Upper lobe of left lung (tissue), 4 donors: ENCODE results near the gene PALLD.

Experiments
- CTCF ChIP-seq, 6 experiments: fragments of 450-650 bp in 4 of 6; fragments of 200-600 bp in 2 of 6; sonication (generic) in 2 of 6; IDR thresholded peaks; one replicate each; pipeline ENCODE4 v1.5.1; 2016 to 2019; ENCODE audit warnings: antibody characterized with exemption in 6 of 6
- POLR2A ChIP-seq, 4 donors: fragments of 450-650 bp; IDR thresholded peaks; one replicate each; pipeline ENCODE4 v1.5.1; 2016 to 2017; ENCODE audit warnings: antibody characterized with exemption in 4 of 4, mild to moderate bottlenecking in 2 of 4
- POLR2AphosphoS5 ChIP-seq, 2 donors: sonication (generic); formaldehyde crosslinking; IDR thresholded peaks; one replicate each; pipeline ENCODE4 v1.5.1; 2017; ENCODE audit warnings: antibody characterized with exemption in 2 of 2

GRCh38 chr4:168524006-168524405 lies 27.2 kb downstream of the PALLD start:
- TF ChIP-seq CTCF (IDR thresholded peaks at IDR 0.05) (no peak), POLR2A (IDR thresholded peaks at IDR 0.05) (no peak), POLR2AphosphoS5 (IDR thresholded peaks at IDR 0.05) (no peak)
